HG03097 (cell line): ENCODE results near the gene GRWD1.
A peak's percentile ranks its signal among the peaks of the same experiment; 100 is the strongest.

Experiments
- ATAC-seq: cut with Tn5 transposase; IDR thresholded peaks from one replicate; pipeline ENCODE4 v1.9.1; 2021; ENCODE audit not compliant: unreplicated experiment, low FRiP score

GRWD1 gene

DNA sequence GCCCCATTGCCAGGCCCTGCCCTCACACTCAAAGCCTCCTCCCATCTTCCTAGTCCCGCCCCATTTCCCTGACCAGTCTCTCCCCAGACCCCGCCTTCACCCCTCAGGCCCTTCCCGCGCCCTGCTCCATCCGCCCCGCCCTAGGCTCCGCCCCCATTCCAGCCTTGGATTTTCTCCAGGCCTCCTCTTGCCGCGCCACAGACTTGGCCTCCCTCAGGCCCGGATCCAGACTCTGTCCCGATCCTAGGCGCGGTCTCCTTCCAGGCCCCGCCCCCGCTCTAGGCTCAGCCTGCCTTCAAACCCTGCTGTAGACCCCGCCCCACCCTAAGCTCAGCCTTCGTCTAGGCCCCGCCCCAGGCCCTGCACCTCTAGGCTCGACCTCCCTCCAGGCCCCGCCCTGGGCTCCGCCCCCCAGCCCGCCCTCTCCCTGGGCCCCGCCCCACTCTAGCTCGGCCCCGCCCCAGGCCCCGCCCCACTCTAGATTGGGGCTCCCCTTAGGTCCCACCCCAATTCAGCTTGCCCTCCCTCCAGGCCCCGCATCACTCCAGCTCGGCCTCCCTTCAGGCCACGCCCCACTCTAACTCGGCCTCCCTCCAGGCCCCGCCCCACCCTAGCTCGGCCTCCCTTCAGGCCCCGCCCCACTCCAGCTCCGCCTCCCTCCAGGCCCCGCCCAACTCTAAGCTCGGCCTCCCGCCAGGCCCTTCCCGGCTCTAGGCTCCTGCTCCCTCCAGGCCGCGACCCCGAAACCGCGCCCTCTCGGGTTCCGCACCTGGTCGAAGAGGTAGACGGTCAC is 47.3 kb downstream of the GRWD1 start:
- ATAC-seq = peak; percentile 55

DNA sequence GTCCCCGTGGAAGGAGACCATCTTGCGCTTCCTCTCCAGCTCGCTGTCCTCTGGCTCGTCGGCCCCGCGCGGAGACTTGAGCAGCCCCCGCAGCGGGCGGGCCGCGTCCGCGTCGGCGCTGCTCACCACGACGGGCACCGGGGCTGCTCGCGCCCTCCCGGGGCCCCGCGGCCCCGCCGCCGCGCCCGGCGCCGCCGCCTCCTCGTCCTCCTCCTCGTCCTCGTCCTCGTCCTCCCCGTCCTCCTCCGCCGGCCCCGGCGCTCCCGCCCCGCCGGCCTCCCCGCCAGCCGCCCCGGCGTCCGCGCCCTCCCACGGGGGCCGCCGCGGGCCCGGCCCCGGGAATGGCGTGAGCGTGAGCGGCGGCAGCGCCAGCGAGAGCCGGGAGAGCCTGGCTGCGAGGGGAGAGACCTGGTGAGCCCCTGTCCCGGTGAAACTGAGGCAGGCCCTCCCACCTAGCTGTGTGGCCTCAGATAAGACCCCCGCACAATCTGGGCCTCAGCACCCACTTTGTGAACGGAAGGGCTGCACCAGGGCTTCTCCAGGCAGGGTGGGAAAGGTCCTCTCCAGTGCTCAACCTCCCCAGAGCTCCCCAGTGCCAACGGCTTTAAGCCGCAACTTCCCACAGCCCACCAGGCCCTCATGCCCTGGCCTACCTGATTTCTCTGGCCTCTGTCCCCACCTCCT is 48.1 kb downstream of the GRWD1 start:
- no peak for ATAC-seq

DNA sequence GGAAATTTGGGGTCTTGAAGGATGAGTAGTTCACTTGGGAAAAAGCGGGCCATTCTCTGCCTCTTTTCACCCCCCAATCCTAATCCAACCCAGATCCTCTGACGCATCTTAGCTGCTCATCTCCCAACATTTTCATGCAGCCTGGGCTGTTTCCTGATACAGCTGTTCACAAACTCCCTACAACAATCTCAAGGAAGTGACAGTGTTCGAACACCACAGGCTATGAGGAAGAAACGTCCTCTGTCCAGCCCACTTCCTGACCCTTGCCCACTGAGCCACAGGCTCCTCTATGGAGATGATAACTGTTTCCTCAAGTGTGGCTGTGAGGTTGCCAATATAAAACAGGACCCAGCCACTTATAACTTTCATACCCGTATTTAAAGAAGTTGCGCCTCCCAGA is 49.6 kb downstream of the GRWD1 start:
- ATAC-seq = no peak

DNA sequence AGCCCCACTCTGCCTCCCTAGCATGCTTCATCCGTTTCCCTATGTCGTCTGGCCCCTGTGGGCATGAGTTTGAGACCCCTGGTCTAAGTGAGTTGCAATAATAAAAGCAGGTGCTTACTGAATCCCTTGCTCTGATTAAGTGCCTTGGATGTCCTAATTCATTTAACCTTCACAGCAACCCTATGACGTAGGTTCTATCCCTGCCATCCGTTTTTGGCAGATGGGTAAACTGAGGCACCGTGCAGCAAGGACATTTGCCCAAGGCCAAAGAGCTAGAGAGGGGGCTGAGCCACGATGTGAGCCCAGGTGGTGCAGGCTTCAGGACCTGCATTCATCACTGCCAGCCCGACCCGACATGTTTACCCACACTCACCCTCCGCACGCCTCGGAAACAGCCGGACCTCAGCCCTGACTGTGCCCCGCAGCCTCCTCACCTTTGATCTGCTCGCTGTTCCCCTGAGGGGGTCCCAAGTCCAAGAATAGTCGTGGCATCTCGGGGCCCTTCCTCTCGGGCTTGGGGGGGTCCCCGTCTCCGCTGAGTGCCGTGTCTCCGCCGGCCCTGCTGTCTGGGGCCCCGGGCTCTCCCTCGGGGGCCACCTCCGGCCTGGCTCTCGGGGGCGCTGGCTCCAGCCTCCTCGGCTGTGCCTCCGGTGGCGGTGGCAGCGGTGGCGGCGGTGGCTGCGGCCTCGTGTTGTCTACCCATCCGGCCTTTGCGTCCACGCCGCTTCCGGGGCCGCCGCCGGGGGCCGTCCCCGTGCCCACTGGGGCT is 51.4 kb downstream of the GRWD1 start:
- ATAC-seq = no peak

DNA sequence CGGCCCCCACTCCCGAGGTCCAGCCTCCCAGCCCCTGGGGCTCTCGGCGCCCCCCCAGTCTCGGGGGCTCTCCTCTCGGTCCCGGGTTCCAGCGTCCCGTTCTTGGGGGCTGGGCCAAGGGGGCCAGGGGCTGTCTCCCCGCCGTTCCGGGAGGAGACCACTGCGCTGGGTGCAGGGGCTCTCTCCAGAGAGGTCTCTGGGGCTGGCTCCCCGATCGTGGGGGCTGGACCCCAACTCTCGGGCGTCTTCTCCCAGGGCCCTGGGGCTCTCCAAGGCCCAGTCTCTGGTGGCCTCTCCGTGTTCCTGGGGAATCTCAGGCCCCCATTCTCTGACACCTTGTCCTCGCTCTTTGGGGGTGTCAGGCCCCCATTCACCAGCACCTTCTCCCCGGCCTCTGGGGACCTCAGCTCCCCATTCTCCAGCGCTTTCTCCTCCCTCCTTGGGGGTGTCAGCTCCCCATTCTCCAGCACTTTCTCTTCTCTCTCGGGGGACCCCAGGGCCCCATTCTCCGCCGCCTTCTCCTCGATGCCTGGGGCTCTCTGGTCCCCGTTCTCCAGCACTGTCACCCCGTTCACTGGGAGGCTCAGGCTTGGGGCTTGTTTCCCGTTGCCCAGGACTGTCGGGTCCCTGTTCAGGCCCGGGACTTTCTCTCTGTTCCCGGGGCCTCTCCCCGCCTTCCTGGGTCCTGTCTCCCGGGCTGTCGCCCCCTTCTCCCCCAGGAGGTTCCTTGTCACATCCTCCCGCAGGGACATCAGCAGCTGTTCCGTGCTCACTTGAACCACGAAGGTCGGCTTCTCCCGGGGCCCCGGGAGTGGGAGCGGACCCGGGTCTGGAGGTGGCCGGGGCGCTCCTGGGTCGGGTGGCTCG is 52.2 kb downstream of the GRWD1 start:
- no peak for ATAC-seq

DNA sequence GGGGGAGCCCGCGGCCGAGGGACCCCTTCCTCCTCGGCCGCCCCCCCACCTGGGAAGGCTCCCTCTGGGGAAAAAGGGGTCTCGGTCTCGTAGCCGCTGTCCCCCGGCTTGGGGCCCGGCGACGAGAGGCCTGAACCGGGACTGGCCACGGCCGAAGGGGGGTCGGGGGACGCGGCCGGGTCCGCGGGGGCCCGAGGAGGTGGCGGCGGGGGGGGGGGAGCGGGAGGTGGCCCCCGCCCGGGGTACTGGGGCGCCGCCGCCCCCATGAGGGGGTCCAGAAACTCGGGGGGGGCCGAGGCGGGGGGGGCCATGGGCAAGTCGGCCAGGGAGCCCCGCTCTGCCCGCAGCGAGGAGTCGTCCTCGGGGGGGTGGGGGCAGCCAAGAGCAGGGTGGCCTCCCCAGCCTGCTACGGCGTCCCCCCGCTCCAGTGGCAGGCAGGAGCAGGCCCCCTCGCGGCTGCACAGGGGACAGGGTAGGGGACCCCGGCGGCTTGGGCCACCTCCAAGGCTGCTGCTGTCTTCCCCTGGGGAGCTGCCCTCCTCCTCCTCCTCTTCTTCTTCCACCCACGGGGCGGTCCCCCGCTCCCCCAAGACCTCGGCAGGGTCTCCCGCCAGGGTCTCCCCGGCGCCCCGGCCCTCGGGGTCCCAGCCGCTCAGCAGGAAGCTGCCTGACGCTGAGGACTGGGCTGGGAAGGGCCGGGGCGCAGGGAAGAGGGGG is 53.0 kb downstream of the GRWD1 start:
- ATAC-seq = no peak

DNA sequence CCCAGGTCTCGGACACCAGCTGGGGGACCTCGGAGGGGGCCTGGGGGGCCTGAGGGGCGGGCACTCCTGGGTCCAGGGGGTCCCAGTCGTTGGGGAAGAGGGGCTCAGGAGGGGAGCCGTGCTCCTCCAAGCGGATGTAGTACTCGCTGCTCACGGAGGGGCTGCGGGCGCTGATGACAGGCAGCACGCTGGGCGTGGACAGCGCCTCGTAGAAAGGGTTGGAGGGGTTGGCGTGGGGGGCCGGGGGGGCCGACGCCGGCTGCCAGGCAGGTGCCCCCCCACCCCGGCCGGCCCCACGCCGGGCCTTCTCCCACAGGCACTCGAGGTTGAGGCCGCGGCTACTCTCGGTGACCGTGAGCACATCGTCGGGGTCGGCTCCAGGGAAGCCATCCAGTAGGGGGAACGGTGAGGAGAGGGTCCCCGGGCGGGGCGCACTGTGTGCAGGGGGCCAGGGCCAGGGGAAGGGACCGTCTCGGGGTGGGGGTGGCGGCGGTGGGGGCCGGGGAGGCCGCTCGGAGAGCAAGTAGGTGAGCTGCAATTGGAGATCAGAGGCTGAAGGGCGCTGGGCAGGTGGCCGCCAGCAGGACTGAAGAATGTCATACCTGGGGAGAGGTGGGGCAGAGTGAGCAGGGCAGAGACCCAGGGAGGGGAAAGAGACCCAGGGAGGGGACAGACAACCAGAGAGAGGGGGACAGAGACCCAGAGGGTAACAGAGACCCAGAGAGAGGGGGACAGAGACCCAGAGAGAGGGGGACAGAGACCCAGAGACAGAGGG is 53.7 kb downstream of the GRWD1 start:
- no peak for ATAC-seq

DNA sequence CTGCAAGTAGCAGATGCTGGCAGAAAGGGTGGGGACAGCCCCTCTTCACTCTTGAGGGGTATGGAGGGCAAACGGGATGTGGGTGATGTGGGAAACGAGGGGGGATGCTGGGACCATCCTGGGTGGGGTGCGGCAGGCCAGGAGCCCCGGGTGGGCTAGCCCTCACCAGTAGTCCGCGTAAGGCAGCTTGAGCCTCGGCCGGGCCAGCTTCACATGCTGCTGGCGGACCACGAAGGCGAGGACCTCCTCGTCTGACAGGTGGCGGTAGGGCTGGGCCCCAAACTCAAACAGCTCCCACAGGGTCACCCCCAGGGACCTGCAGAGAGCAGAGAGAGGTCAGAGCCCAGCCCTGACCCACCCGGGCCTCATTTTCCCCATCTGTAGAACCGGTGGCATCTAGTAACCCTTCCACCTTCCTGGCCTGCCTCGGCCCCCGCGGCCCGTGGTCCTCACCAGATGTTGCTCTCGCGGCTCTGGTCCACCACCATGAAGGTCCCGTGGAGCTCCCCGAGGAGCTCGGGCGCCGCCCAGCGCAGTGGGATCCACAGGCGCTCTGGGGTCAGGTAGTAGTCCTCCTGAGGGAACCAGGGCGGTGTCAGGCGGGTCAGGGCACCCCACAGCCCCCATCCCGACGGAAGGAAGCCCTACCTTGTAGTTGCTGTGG is 55.2 kb downstream of the GRWD1 start:
- ATAC-seq = no peak

DNA sequence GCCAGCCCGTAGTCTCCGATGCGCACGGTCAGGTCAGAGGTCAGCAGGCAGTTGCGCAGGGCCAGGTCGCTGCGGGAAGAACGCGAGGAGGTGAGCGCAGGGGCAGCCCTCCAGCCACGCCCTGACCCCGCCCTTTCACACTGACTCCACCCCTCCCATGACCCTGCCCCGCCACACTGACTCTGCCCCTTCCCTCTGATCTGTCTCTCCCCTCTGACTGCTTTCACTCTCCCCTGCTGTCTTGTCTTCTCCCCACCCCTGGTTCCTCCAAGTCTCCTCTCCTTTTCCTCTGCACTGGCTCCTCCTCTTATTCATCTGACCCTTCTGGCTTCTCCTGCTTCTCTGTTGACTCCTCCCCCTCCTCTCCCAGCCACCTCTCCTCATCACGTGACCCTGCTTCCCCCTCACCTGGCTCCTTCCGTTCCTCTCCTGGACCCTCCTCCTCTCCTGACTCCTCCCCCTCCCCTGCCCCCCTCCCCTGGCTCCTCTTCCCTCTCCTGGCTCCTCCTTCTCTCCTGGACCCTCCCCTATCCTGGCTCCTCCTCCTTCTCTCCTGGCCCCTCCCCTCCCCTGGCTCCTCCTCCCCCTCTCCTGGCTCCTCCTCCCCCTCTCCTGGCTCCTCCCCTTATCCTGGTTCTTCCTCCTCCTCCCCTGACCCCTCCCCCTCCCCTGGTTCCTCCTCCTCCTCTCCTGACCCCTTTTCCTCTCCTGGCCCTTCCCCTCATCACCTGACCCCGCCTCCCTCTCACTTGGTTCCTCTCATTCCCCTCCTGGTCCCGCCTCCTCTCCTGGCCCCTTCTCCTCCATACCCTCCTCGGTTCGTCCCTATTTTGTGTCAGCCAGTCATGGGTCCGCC is 55.9 kb downstream of the GRWD1 start:
- ATAC-seq = no peak

DNA sequence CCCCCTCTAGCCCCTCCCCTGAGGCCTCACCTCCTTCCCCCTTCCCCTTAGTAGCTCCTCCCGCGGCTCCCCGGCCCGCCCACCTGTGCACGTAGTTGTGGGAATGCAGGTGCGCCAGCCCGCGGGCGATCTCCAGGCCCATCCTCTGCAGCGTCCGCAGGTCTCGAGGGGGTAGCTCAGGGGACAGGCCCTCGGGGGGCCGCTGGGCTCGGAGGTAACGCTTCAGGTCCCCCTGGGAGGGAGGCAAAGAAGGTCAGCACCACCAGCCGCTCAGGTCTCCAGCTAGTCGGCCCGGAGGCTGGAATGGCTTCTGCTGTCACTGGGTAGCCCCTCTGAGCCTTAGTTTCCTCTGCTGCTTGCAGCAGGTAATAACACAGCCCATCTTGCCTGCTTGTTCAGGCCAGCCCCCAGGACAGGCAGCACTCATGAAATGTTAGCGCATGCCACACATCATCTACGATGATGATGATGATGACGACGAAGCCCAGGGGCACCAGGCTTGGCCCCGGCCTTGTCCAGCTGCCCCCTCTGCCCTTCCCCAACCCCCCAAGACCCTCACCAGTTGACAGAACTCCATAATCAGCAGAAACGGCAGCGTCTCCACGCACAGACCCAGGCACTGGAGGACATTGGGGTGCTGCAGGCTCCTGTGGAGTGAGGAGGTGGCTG is 56.7 kb downstream of the GRWD1 start:
- no peak for ATAC-seq

DNA sequence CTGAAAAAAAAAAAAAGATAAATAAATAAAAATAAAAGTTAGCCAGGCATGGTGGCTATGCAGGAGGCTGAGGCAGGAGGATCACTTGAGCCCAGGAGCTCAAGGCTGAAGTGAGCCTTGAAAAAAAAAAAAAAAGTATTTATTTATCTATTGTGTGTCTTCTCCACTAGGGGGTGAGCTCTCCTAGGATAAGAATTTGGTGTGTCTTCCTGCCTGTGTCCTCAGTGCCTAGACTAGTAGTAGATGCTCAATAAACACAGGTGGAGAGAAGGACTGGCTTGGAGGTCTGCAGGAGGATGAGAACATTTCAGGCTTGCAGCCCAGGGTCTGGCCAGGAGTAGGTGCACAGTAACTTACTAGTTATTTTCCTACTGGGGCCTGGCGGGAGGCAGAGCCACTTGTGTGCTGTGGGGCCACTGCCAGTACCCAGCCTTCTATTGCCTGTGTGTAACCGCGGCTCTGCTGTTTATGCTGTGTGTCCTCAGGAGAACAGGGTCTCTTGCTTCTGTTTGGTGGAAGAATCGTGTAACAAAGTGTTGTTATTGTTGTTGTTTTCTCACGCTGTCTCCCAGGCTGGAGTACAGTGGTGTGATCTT is 60.5 kb downstream of the GRWD1 start:
- no peak for ATAC-seq
